Activated CD4-positive, alpha-beta T cell treated with anti-CD3 and anti-CD28 coated beads, Interleukin-10, Interleukin-2, amounts not matched to agents 100 ng/mL and 50 ng/mL, durations not matched to agents 16 hours and 8 hours (primary cell): ENCODE data around the gene SEPTIN5.

Source experiments
- DNase-seq: peaks from one replicate; pipeline ENCODE4 v3.0.0-alpha.2; 2020

Gene SEPTIN5

DNA sequence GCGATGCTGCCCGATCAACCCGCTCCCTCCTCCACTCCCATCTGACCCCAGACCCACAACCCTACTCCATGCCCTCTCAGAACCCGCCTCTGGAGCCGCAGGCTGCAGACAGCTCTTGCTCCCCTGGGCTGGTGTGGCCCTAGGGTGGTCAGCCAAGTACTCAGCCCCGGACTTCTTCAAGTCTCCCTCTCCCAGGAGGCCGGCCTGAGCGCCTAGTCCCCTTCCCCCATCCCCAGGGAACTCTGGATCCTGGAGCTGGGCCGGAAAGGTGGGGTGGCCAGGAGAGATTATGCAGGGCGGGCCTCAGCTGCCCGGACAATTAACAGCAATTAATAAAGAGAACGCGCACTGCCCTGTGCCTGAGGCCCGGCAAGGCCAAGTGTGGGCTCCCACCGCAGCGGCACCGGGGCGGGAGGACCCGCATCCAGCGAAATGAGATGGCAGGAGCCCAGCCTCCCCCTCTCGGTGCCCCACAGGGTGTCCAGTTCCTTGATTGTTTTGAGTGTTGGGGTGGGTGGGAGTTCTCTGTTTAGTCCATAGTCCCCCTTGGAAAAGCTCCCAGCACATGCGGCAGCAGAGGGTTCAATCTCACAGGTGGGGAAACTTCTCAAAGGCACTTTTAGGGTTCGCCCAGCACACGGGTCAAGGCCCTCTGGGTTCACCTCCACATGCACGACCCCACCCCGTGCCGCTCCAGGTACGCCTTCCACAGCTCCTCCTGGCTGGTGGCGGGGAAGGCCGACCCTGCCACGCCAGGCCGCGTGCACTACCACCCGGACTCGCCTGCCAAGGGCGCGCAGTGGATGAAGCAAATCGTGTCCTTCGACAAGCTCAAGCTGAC is 49.4 kb downstream of the SEPTIN5 start:
- no peak for DNase-seq

DNA sequence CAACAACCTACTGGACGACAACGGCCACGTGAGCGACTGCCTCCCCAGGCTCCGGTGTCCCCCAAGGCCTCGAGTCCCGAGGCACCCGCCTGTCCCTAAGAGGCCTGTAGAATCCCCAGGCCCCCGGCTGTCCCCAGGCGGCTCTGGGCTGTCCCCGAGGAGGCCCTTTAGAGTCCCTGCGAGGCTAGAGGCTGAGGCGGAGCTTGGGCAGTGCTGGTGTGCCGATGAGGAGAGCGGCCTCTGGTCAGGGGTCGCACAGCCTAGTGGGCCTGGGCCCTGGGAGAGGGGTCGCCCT is 49.9 kb downstream of the SEPTIN5 start:
- DNase-seq, result no peak

DNA sequence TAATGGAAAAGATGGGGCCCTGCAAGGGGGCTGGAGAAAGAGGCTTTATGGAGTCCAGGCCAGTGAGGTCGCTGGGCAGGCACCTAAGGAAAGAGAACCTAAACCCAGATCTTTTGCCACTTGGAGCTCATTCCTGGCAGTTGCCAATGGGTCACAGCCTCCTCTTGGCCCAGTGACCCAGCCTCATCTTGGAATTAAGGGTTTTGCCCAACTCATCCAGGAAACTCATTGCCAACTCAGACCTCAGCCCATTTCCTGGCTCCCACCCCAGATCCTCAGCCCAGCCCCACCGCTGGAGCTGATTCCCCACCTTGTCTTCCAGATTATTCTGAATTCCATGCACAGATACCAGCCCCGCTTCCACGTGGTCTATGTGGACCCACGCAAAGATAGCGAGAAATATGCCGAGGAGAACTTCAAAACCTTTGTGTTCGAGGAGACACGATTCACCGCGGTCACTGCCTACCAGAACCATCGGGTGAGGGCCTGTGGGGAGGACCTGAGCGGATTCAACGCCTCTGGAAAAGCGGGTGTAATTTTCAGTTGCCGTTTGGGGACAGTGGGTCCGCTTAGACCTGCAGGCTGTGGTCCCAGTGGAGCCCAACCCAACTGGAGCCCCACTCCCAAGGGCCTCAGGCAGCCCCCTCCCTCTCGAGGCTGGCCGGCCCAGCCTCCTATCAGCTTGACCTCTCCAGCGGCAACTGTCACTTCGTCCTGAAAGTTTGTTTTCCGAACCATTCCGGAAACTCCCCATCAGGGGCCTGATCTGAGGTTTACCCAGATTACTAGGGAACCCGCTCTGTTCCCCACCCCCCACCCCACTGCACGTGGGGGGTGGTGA is 50.6 kb downstream of the SEPTIN5 start:
- no peak for DNase-seq

DNA sequence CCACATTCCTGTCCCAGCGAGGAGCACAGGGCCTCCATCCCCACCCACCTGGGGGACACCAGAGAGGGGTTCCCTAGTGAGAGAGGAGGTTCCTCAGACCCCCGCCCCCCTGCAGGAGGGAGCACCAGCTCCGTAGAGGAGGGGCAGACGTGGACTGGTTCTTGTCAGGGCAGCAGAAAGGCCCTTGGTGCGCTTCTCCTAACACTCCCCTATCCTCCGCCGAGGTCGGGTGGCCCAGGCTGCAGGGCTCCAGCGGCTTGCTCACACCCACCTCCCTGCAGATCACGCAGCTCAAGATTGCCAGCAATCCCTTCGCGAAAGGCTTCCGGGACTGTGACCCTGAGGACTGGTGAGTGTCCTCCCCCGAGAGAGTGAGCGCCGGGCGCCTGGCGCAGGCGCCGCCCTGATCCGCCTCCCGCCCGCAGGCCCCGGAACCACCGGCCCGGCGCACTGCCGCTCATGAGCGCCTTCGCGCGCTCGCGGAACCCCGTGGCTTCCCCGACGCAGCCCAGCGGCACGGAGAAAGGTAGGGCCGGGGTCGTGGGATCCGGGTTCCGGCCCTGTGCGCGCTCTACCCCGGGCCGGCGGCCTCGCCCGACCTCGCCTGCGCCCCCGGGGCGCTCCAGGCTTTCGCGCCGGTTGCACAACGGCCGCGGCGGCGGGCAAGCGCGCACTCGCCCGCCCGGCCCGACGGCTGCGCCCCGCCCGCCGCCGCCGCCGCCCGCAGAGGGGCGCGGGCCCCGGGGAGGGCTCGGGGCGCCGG is 51.4 kb downstream of the SEPTIN5 start:
- DNase-seq, result peak; percentile 17

DNA sequence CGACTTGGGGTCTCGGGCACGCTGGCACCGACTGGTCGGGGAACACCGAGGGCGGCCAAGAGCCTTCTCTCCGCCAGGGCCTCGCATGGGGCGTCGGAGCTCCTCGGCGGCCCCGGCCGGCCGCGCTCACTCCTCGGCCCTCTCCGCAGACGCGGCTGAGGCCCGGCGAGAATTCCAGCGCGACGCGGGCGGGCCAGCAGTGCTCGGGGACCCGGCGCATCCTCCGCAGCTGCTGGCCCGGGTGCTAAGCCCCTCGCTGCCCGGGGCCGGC is 51.9 kb downstream of the SEPTIN5 start:
- no peak for DNase-seq

DNA sequence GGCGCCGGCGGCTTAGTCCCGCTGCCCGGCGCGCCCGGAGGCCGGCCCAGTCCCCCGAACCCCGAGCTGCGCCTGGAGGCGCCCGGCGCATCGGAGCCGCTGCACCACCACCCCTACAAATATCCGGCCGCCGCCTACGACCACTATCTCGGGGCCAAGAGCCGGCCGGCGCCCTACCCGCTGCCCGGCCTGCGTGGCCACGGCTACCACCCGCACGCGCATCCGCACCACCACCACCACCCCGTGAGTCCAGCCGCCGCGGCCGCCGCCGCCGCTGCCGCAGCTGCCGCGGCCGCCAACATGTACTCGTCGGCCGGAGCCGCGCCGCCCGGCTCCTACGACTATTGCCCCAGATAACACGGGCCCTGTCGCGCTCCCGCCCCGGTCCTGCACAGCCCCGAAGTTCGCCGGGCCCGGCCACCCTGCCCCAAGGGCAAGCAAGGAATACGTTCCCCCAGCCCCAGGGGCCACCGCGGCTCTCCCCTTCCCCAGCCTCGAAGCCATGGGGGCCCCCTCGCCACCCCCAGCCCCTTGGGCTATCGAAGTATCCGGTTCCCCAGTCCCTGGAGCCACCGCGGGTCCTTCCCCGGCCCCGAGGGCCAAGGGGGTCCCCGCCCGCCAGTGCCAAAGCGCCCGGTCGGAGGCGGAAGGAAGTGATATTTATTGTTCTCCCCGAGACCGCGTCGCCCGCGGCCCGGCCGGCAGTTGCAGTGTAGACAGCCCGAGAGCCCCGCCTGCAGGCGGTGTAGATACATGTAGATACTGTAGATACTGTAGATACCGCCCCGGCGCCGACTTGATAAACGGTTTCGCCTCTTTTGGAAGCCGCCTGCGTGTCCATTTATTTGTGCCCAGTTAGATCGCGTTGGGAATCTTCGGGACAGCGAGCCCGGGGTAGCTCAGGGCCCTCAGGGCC is 52.5 kb downstream of the SEPTIN5 start:
- peak; percentile 71 for DNase-seq

DNA sequence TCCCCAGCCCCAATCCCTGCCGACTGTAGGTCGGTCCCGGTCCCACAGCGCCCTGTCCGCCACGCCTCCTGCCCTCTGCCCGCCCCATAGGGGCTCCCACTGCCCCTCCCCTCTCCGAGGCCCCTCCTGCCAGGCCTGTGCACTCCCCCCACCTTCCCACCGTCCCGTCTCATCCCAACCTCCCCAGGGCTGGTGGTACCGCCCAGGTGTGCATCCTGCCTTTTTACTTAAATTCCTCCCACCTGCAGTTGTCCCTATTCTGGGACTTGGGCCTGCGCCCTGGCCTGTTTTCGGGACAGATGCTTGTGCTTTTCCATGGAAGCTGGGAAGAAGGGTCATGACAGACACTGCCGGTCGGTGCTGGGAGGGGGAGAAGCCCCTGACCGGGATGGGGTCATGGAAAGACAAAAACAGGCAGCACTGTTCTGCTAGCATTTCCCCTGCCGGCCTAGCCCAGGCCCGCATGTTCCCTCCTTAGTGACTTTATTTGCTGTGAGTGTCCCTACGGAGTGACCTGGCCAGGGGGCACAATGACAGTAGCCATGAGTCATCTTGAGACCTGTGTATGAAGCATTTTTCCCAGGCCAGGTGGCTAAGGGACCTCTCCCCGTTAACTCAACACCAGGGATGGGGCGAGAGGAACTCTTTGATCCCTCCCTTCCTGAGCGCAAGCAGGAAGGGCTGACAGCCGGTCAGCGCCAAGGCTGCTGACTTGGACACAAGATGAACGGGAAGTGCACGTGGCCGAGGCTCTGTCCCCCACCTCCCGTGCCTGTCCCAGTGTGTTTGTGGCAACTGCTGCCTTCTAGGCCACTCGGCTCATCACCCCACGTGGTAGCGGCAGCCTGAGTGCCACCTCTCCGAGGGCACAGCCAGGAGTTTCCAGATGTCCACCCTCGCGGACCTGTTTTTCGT is 53.4 kb downstream of the SEPTIN5 start:
- DNase-seq, result no peak

DNA sequence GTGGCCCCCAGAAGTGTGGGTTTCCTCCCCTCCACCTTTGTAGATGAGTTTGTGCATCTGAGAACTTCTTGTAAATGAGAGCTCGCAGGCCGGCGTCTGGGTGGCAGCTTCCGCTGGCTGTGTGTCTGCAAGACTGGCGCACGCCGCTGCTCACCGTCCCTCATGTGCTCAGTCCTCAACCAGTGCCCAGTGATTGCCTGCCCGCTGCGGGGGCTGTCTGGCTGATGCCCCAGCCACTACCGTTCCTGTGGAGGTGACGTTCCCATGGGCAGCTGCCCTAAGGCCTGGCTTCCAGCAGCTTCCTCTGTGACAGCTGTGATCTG is 55.1 kb downstream of the SEPTIN5 start:
- DNase-seq, result no peak

DNA sequence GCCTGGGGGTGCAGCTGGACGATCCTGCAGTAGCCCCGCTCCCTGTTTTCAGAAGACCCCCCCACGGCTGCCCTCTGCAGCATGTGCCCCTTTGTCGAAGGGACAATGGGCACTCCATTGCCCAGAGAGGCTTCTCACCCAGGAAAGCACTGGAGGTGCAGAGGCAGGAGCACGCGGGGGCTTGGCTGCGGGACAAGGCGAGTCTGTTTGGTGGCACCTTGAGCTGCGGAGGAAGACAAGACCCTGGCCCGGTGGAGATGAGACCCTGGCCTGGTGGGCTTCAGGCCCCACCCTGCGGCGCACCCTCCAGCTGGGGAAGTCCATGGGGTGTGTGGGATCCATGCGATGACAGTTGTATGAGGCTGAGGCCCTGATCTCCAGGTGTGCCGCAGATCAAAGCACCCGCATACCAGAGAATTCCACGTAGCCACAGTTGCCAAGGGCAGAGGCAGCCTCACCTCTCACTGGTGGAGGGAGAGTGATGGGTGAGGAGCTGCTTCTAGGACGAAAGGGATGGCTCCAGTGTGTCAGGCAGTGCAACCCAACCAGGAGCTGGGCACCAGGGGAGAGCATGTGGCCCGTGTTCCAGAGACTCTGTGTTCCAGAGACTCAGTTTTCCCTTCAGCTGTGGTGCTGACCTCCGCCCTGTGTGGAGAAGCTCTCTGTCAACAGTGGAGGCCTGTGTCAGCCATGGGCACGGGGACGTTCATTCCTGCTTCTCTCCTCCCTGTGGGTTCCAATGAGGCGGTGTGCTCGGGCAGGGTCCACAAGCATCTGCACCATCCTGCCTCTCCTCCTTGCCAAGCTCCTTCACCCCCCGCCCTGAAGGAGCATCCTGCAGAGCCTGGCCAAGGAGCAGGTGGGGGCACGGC is 56.3 kb downstream of the SEPTIN5 start:
- DNase-seq, result no peak

DNA sequence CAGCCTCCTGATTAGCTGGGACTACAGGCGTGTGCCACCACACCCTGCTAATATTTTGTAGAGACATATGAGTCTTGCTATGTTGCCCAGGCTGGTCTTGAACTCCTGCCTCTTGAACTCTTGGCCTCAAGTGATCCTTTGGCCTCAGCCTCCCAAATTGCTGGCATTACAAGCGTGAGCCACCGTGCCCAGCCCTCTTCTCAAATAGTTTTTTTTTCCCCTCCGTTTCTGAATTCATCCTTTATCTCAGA is 58.0 kb downstream of the SEPTIN5 start:
- DNase-seq, result no peak
